SU-DHL-6 (cell line): ENCODE results near the gene ZFHX2.

Source experiments
- H2AFZ ChIP-seq: fragments of 200-600 bp; sonication (generic); 2 replicates; pipeline ENCODE4 v1.6.1; 2014; ENCODE audit warnings: low read depth, mild to moderate bottlenecking, moderate library complexity, mixed read lengths, antibody characterized with exemption, low read length; ENCODE audit not compliant: severe bottlenecking
- H3F3A ChIP-seq: fragments of 200-600 bp; shearing (Covaris generic); 2 replicates; pipeline ENCODE4 v1.6.0; 2016; ENCODE audit warnings: antibody characterized with exemption, mild to moderate bottlenecking; ENCODE audit not compliant: insufficient read depth
- H3K27ac ChIP-seq: fragments of 200-600 bp; sonication (generic); 2 replicates; pipeline ENCODE4 v1.5.1; 2016; ENCODE audit warnings: low read depth, mild to moderate bottlenecking, low read length, moderate library complexity, mixed read lengths
- H3K27me3 ChIP-seq: fragments of 200-600 bp; sonication (generic), shearing (Covaris generic); 2 replicates; pipeline ENCODE4 v1.6.0; 2014; ENCODE audit warnings: mild to moderate bottlenecking, low read length
- H3K36me3 ChIP-seq: fragments of 200-600 bp; sonication (generic); 2 replicates; pipeline ENCODE4 v1.6.1; 2014; ENCODE audit warnings: mild to moderate bottlenecking, low read length, mixed read lengths
- H3K4me2 ChIP-seq: fragments of 300-600, 200-600 bp; shearing (Covaris generic), sonication (generic); 2 replicates; pipeline ENCODE4 v1.6.0; 2014; ENCODE audit warnings: low read length, low read depth, mild to moderate bottlenecking; ENCODE audit not compliant: poor library complexity, severe bottlenecking
- H3K4me3 ChIP-seq: fragments of 200-600 bp; sonication (generic); 2 replicates; pipeline ENCODE4 v1.5.1; 2014; ENCODE audit warnings: antibody characterized with exemption, low read length, mild to moderate bottlenecking, mixed read lengths; ENCODE audit not compliant: insufficient read depth, poor library complexity, severe bottlenecking
- H3K79me2 ChIP-seq: fragments of 200-600 bp; sonication (generic); 2 replicates; pipeline ENCODE4 v1.6.1; 2014; ENCODE audit warnings: mild to moderate bottlenecking, low read length, moderate library complexity; ENCODE audit not compliant: insufficient read depth
- H3K9ac ChIP-seq: fragments of 200-600 bp; sonication (generic); 2 replicates; pipeline ENCODE4 v1.7.0; 2014; ENCODE audit warnings: mild to moderate bottlenecking, low read length
- H3K9me2 ChIP-seq: fragments of 200-600 bp; sonication (generic); replicated peaks from 2 replicates; pipeline ENCODE4 v1.6.1; 2014; ENCODE audit warnings: low read length; ENCODE audit not compliant: insufficient read depth
- H3K9me3 ChIP-seq: fragments of 200-600 bp; sonication (generic); 2 replicates; pipeline ENCODE4 v1.6.1; 2014; ENCODE audit warnings: low read length, mixed read lengths; ENCODE audit not compliant: insufficient read depth
- H4K20me1 ChIP-seq: fragments of 200-600 bp; sonication (generic); 2 replicates; pipeline ENCODE4 v1.6.1; 2014; ENCODE audit warnings: low read depth, mild to moderate bottlenecking, antibody characterized with exemption, low read length, moderate library complexity, mixed read lengths
- CTCF ChIP-seq: fragments of 200-600 bp; sonication (generic); IDR thresholded peaks from one replicate; pipeline ENCODE4 v1.5.1; 2017; ENCODE audit warnings: antibody characterized with exemption, mild to moderate bottlenecking, low read length, moderate library complexity; ENCODE audit not compliant: insufficient read depth, poor library complexity, severe bottlenecking
- EZH2phosphoT487 ChIP-seq: fragments of 200-600 bp; sonication (generic), shearing (Covaris generic); conservative IDR thresholded peaks from 2 replicates; pipeline ENCODE4 v1.6.1; 2018; ENCODE audit warnings: mild to moderate bottlenecking, antibody characterized with exemption, low read length, moderate library complexity, mixed read lengths

ZFHX2 gene

DNA sequence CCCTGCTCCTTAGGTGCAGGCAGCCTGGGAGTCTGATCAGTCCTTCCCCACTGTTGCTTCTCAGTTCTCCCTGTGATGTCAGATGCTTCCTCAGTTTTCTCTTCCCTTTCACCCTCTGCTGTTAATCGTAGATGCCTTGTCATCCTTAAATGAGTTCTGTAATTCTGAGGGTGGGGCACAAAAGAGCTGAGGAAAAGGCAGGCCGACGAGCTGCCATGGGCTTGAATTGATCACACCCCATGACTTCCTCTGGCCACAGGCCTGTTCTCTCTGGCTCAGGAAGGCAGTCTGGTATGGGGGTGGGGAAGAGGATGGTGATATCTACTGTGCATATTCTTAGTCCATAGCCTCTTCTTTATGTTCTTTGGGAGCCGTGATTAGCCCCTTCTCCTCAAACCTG is 21.3 kb upstream of the ZFHX2 start:
- Histone ChIP-seq H3K9ac (no peak overlapping the region), H3K4me3 (no peak overlapping the region), H3K9me2 (no peaks in the 10 kb centered on the region), H3K36me3 (no peaks in the 10 kb centered on the region), H4K20me1 (no peaks in the 10 kb centered on the region), H3K4me2 (no peak overlapping the region), H3F3A (peaks cover 9% of the 10 kb centered on the region; the same call in 1 of the 2 replicates), H2AFZ (no peak overlapping the region), H3K27me3 (no peaks in the 10 kb centered on the region), H3K27ac (no peak overlapping the region), H3K9me3 (no peaks in the 10 kb centered on the region), H3K79me2 (no peaks in the 10 kb centered on the region)
- no peak for TF ChIP-seq CTCF
- TF ChIP-seq EZH2phosphoT487 = no peak

GRCh38 chr14:23572524-23572828 is 20.9 kb upstream of the ZFHX2 start:
- H3F3A ChIP-seq = peaks cover 9% of the 10 kb centered on the region; the same call in 1 of the 2 replicates
- no peaks in the 10 kb centered on the region for H4K20me1 ChIP-seq
- no peak for TF ChIP-seq CTCF
- TF ChIP-seq EZH2phosphoT487 = no peak
- no peaks in the 10 kb centered on the region for H3K27me3 ChIP-seq
- H3K9ac ChIP-seq = no peak overlapping the region
- H3K4me3 ChIP-seq = no peak overlapping the region
- H3K79me2 ChIP-seq = peaks cover under 1% of the 10 kb centered on the region; the same call in 1 of the 2 replicates
- no peak overlapping the region for H2AFZ ChIP-seq
- H3K9me3 ChIP-seq = no peaks in the 10 kb centered on the region
- H3K36me3 ChIP-seq = no peaks in the 10 kb centered on the region
- no peak overlapping the region for H3K4me2 ChIP-seq
- no peaks in the 10 kb centered on the region for H3K9me2 ChIP-seq
- no peak overlapping the region for H3K27ac ChIP-seq

- TF ChIP-seq EZH2phosphoT487 (no peak), CTCF (no peak)
- H2AFZ ChIP-seq = no peak overlapping the region
- no peak overlapping the region for H3K9ac ChIP-seq
- no peaks in the 10 kb centered on the region for H3K36me3 ChIP-seq
- H4K20me1 ChIP-seq = no peaks in the 10 kb centered on the region
- H3K4me3 ChIP-seq = no peak overlapping the region
- H3K9me3 ChIP-seq = no peaks in the 10 kb centered on the region
- no peaks in the 10 kb centered on the region for H3K27me3 ChIP-seq
- peaks cover 6% of the 10 kb centered on the region; the same call in 1 of the 2 replicates for H3K79me2 ChIP-seq
- peaks cover 9% of the 10 kb centered on the region; the same call in 1 of the 2 replicates for H3F3A ChIP-seq
- no peak overlapping the region for H3K27ac ChIP-seq
- H3K4me2 ChIP-seq = no peak overlapping the region
- H3K9me2 ChIP-seq = no peaks in the 10 kb centered on the region
These were observed 20.3 kb upstream of the ZFHX2 start for GRCh38 chr14:23571701-23572523.
